GM21576 (cell line): ENCODE results near the gene MDK.

Experiments used
- ATAC-seq: cut with Tn5 transposase; IDR thresholded peaks from one replicate; pipeline ENCODE4 v1.9.1; 2021; ENCODE audit warnings: mild to moderate bottlenecking, moderate library complexity; ENCODE audit not compliant: unreplicated experiment

Gene MDK, protein sequence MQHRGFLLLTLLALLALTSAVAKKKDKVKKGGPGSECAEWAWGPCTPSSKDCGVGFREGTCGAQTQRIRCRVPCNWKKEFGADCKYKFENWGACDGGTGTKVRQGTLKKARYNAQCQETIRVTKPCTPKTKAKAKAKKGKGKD

GRCh38 chr11:46381048-46381818 is at the start of gene MDK:
TSS of gene MDK (plus strand) at chr11:46381669. CDS start at chr11:46382058, 389 bp downstream.
- ATAC-seq = no peak

DNA sequence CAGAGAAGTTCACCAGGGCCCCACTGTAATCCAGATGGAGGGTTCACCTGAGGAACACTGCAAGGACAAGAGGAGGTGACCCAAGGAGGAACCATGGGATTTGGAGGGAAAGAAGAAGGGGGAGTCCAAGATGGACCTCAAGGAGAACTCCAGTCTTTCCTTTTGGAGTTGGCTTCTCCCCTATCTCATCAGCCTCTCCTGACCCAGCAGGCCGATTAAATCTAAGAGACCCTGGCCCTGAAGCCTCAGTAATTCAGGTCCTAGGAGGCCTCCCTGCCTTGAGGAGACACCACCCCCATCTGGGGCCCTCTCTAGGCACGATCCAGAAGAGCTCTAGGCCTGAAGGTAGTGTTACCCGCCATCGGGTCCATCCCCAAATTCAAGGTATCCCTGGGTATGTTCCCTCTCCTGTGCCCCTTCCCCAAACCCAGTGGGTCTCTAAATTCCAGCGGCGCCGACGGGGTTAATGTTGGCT is 49.3 kb upstream of the MDK start:
- ATAC-seq = no peak

DNA sequence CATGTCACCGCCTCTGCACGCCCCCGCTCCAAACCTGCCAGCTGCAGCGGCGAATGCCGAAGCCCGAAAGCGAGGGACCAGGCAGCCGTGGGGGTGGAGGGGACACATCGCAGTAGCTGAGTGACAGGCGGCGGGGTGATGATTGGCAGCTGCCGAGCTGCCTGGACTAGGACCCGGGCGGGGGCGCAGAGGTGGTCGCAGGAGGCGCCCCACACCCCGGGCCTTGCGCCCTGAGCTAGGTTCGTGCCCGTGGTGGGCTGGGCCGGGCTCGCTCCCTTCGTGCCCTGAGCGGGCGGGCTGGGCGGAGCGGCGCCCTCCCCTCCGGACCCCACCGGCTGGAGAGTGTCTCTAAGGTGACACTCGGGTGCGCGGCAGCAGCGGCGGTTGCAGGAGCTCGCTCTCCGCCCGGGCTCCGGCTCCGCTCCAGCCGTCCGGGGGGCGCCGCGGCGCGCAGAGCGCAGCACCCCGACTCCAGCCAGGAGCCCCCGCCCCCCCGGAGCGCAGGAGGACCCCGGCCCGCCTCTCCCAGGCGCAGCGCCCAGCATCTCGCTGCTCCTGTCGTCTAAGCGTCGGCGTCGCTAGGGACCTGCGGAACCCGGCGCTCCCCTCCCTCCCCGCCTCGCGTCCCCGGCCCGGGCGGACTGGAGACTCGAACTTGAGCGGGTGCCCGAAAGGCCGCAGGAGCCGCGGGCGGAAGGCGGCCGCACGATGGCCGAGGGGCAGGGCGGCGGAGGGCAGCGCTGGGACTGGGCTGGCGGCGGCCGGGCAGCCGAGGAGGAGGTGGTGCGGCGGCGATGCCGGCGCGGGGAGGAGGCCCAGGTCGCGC is 48.7 kb upstream of the MDK start:
- ATAC-seq = no peak

GRCh38 chr11:46333394-46333947 is 48.0 kb upstream of the MDK start:
- no peak for ATAC-seq

DNA sequence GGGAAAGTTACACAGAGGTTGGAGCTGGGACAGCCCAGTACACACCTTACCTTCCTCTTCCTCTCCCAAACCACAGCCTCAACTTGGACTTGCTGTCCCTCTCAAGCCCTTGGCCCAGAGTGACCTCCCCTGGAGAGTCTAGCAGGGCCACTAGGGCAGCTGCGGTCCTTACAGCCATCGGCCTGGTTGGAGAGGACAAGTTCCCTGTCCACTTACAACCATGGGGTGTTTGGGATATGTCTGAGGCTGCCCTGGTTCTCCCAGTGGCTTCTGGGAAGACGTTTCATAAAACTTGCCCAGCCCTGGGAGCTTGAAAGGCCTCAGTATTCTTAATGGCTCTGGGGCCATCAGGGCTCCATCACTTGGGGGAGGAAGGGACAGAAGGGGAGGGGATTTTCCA is 47.3 kb upstream of the MDK start:
- no peak for ATAC-seq

- ATAC-seq = no peak
Measured at GRCh38 chr11:46335271-46335670, 46.2 kb upstream of the MDK start.

DNA sequence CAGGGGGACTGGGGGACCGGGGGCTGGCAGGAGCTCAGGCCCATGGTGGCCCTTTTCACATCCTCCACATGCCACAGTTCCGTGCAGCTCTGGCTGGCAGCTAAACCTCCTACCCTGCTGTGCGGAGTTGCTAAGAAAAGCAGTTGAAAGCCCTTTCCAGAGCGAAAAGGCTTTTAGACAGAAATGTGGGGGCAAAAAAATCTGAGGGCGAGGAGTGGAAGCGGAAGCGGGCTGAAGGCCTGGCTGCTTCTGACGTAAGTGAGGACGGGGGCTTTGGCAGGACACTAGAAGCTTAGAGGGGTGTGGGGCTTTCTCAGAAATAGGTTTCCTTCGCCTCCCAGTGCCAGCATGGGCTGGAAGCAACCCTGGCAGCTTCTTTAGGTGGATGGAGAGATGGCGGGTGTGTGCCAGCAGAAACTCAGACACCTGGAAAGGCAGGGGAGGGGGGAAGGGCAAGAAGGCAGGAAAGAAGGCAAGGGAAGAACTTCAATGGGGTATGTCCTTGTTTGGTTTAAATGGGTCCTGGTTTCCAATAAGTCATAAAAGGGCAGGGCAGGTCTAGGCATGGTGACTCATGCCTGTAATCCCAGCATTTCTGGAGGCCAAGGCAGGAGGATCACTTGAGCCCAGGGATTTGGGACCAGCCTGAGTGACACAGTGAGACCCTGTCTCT is 45.4 kb upstream of the MDK start:
- ATAC-seq = no peak

- no peak for ATAC-seq
Measured at GRCh38 chr11:46336563-46337180, 44.8 kb upstream of the MDK start.

GRCh38 chr11:46337626-46338345 is 43.7 kb upstream of the MDK start:
- no peak for ATAC-seq

- ATAC-seq = no peak
Measured at GRCh38 chr11:46338636-46338987, 42.9 kb upstream of the MDK start.

- no peak for ATAC-seq
Measured at GRCh38 chr11:46338988-46339666, 42.3 kb upstream of the MDK start.

- no peak for ATAC-seq
Measured at GRCh38 chr11:46339816-46340215, 41.7 kb upstream of the MDK start.

DNA sequence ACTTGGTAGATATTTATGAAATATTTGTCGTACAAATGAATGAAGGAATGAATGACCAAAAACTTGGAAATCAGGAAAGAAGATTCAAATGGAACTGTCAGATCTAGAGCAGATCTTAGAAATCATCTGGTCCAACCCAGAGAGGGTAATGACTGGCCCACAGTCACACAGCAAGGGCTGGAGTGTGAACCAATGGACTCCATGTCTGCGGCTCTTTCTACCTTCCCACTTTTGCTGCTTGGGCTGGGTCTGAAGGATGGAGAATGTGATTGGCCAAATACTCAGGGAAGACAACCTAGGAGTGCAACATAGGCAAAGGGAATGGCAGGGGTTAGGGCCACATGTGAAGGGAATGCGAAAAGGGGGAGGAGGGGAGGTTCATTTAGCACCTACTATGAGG is 40.0 kb upstream of the MDK start:
- ATAC-seq = no peak

DNA sequence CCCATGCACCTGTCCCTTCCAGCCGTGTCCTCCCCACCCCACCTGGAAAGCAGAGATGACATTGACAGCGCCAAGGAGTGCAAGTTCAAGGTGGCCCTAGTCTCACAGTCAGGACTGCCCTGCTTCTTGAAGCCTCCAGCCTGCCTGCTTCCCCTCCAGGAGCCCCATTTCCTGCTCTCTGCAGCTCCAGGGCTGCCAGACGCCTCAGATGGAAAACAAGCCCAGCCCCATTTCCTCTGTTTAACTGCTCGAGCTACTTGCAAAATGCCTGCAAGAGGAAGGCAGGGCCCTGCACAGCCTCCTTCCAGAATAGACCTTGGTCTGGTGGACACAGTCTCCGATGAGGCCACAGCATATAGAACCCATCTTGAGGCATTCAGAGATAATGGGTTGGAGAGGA is 39.2 kb upstream of the MDK start:
- no peak for ATAC-seq

DNA sequence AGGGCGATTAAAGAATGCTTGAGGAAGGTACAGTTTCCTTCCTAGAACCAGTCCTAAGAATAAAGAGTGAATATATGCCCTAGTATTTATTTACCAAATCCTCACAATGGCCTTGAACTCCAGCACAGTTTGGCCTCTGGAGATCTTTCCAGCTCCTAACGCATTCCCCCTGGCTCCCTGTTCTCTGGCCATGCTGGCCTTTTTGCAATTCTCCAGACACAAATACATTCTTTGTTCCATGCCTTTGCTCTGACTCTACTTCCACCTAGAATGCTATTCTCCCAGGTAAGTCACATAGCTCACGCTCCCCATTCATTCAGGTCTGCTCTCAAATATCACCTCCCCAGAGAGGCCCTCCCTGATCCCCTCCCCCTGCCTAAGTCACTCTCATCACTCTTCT is 37.9 kb upstream of the MDK start:
- ATAC-seq = no peak

- ATAC-seq = no peak
Measured at GRCh38 chr11:46345131-46345597, 36.3 kb upstream of the MDK start.

- ATAC-seq = no peak
Measured at GRCh38 chr11:46345881-46346484, 35.5 kb upstream of the MDK start.

DNA sequence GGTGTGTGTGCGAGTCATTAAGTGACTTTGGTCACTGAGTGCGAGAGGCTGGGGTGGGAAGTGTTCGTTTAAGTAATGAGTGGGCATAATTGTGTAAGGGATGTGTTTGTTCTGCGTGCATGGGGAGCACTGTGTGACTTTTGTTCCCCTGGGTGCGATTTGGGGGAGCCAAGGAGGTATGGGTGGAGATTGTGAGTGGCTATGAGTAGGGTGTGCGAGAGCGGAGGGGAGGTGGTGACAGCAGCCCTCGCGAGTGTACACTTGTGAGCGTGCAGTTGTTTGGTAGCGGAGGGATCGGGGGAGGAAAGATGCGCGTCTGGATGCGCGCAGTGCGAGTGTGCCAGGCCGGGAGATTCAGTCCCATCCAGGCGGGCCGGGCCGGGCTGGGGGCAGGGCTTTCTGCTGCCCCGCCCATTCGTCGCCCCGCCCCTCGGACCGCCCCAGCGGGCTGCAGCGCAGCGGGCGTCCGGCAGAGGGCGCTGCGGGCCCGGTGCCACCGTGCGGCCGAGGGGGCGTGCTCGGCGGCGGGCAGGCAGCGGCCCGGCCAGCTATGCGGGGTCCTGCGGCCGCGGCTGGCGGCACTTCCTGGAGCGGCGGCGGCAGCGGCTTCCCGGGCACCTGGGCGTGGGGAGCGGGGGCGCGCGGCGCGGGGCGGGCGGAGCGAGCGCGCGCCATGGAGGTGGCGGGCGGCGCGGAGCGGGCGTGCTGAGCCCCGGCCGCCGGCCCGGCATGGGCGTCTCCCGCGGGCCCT is 34.4 kb upstream of the MDK start, which contains the start of gene DGKZ:
Gene DGKZ, plus strand, starts transcription at position 578 of the 751 bp plus-strand sequence. CDS start 197 bp downstream, outside the sequence.
- ATAC-seq = peak; percentile 60
